ENCODE data around the gene GNG5. TPM values are rescaled to one million over a fixed set of nuclear protein-coding genes. Genes with fewer than 3 reads are reported as not detected.

Gene GNG5
- total RNA-seq, 1 experiment from 2014 or later, result 115 TPM

DNA sequence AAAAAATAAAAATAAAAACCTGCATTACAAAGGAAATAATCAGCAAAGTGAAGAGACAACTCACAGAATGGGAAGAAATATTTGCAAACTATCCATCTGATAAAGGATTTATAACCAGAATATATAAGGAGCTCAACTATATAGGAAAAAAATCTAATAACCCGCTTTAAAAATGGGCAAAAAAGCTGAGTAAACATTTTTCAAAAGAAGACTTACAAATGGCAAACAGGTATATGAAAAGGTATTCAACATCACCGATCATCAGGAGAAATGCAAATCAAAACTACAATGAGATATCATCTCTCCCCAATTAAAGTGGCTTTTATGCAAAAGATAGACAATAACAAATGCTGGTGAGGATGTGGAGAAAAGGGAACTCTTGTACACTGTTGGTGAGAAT is 3.8 kb upstream of the GNG5 start:
- Histone ChIP-seq H2AFZ (ENCODE audit: low read length) (no peak overlapping the region), H4K91ac (ENCODE audit: insufficient read length, low read depth, low read length) (no peak overlapping the region), H4K20me1 (ENCODE audit: control insufficient read depth, insufficient read depth, insufficient read length) (no peaks in the 10 kb centered on the region), H3K56ac (ENCODE audit: insufficient read length, low read depth, low read length) (no peak overlapping the region), H3K14ac (ENCODE audit: insufficient read depth, low read length) (no peak overlapping the region), H4K8ac (replicated peaks; ENCODE audit: insufficient read length, low read depth, low read length) (no peak overlapping the region), H3K79me1 (ENCODE audit: insufficient read depth, low read depth, low read length, poor library complexity, severe bottlenecking) (no peaks in the 10 kb centered on the region), H3K4ac (ENCODE audit: low read depth, low read length) (no peak overlapping the region), H3T11ph (ENCODE audit: low read length) (no peak overlapping the region), H3K9ac (ENCODE audit: extremely low read depth, insufficient read length, low read length) (no peak overlapping the region), H3K79me2 (ENCODE audit: insufficient read depth, low read length) (peaks cover 1% of the 10 kb centered on the region; the same call in 1 of the 2 replicates), H2BK5ac (ENCODE audit: insufficient read length, low read length) (no peak overlapping the region), H2AK5ac (ENCODE audit: insufficient read length, low read length) (no peak overlapping the region), H3K4me2 (ENCODE audit: insufficient read depth, insufficient read length, low read length) (no peak overlapping the region), H2BK120ac (ENCODE audit: low read depth, low read length, poor library complexity, severe bottlenecking) (no peak overlapping the region), H3K27me3 (ENCODE audit: insufficient read depth, low read length) (no peaks in the 10 kb centered on the region), H2BK12ac (ENCODE audit: insufficient read length, low read depth, low read length) (no peak overlapping the region), H4K5ac (ENCODE audit: insufficient read length, low read depth, low read length) (no peak overlapping the region), H3K23ac (ENCODE audit: insufficient read length, low read depth, low read length) (no peak overlapping the region), H3K27ac (ENCODE audit: insufficient read length, low read depth, low read length) (no peak overlapping the region), H3K23me2 (ENCODE audit: insufficient read length, low read depth, low read length, poor library complexity, severe bottlenecking) (peaks cover 4% of the 10 kb centered on the region), H2BK15ac (ENCODE audit: low read depth, low read length) (no peak overlapping the region), H3K18ac (ENCODE audit: insufficient read length, low read depth, low read length) (no peak overlapping the region), H2BK20ac (ENCODE audit: low read depth, low read length, poor library complexity, severe bottlenecking) (no peak overlapping the region), H3K4me1 (ENCODE audit: insufficient read depth, low read length) (no peaks in the 10 kb centered on the region), H3K9me3 (ENCODE audit: control insufficient read depth, low read depth, low read length) (no peaks in the 10 kb centered on the region)
- Mint-ChIP-seq H3K27ac (no peak overlapping the region), H3K4me1 (peaks cover under 1 to 6% of the 10 kb centered on the region in 2 experiments; a peak in 3 of 4 replicates), H3K27me3 (ENCODE audit: low read depth) (no peaks in the 10 kb centered on the region; the same call in 1 of the 2 replicates), H3K9me3 (peaks cover 16 to 18% of the 10 kb centered on the region in 2 experiments), H3K36me3 (ENCODE audit: insufficient read depth in 1 of 3, low read depth in 3 of 3) (peaks cover 5 to 11% (median 5%) of the 10 kb centered on the region in 3 experiments; a peak in 6 of 7 replicates), H3K4me3 (no peak overlapping the region)
- DNase-seq, result no peak
- WGBS (ENCODE audit: extremely low coverage, insufficient read length, low lambda C conversion rate), result no CpG with 5 or more reads among the region's 2 CpGs
- no peak for TF ChIP-seq CTCF (conservative IDR thresholded peaks at IDR 0.05)
